ENCODE measurements around the gene P4HA1.

DNA sequence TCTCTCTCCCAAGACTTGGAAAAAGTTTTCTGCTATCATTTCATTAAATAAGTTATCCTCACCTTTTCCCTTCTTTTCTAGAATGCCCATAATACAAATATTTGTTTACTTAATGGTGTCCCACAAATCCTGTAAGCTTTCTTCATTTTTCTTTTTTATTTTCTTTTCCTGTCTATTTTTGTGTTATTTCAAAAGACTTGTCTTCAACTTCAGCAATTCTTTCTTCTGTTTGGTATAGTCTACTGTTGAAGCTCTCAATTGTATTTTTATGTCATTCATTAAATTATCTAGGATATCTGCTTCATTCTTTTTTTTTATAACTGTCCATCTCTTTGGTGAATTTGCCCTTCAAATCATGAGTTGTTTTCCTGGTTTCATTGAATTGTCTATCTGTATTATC, 117.0 kb downstream of the P4HA1 start:
- TF ChIP-seq, protein P1, sequence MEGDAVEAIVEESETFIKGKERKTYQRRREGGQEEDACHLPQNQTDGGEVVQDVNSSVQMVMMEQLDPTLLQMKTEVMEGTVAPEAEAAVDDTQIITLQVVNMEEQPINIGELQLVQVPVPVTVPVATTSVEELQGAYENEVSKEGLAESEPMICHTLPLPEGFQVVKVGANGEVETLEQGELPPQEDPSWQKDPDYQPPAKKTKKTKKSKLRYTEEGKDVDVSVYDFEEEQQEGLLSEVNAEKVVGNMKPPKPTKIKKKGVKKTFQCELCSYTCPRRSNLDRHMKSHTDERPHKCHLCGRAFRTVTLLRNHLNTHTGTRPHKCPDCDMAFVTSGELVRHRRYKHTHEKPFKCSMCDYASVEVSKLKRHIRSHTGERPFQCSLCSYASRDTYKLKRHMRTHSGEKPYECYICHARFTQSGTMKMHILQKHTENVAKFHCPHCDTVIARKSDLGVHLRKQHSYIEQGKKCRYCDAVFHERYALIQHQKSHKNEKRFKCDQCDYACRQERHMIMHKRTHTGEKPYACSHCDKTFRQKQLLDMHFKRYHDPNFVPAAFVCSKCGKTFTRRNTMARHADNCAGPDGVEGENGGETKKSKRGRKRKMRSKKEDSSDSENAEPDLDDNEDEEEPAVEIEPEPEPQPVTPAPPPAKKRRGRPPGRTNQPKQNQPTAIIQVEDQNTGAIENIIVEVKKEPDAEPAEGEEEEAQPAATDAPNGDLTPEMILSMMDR (IDR thresholded peaks at IDR 0.05 in 8 of 11, conservative IDR thresholded peaks at IDR 0.05 in 3 of 11): no peak
- no peak for TF ChIP-seq POLR2AphosphoS5 (IDR thresholded peaks at IDR 0.05)
- TF ChIP-seq POLR2A (IDR thresholded peaks at IDR 0.05): no peak

Data from spleen (tissue), 7 donors.